Karpas-422 (cell line): ENCODE data around the gene TPRKB. TPM values are rescaled to one million over a fixed set of nuclear protein-coding genes. Genes with fewer than 3 reads are reported as not detected.
"Not testable (repeated sequence)": the region's sequence is repeated elsewhere in the genome, so short reads cannot be mapped to it uniquely, and the experiment has no call there.

ENCODE experiments used
- DNase-seq: peaks from one replicate; pipeline ENCODE4 v3.0.0-alpha.2; 2015
- H2AFZ ChIP-seq: fragments of 200-600 bp; sonication (generic); 2 replicates; pipeline ENCODE4 v1.6.1; 2014; ENCODE audit warnings: antibody characterized with exemption, low read length, mixed read lengths
- H3K27ac ChIP-seq: fragments of 200-600 bp; sonication (generic); 2 replicates; pipeline ENCODE4 v1.5.1; 2014; ENCODE audit warnings: mild to moderate bottlenecking, low read length, moderate library complexity
- H3K27me3 ChIP-seq: fragments of 200-600 bp; sonication (generic); 2 replicates; pipeline ENCODE4 v1.6.1; 2014; ENCODE audit warnings: low read length, mixed read lengths
- H3K36me3 ChIP-seq: fragments of 200-600 bp; sonication (generic); 2 replicates; pipeline ENCODE4 v1.6.1; 2014; ENCODE audit warnings: low read length, mixed read lengths; ENCODE audit not compliant: insufficient read depth
- H3K4me1 ChIP-seq: fragments of 200-600 bp; sonication (generic); 2 replicates; pipeline ENCODE4 v1.6.1; 2014; ENCODE audit warnings: mild to moderate bottlenecking, low read length, mixed read lengths
- H3K4me2 ChIP-seq: fragments of 200-600 bp; sonication (generic); 2 replicates; pipeline ENCODE4 v1.6.1; 2014; ENCODE audit warnings: low read length, low read depth, mild to moderate bottlenecking; ENCODE audit not compliant: poor library complexity, severe bottlenecking
- H3K4me3 ChIP-seq: fragments of 200-600 bp; sonication (generic); 2 replicates; pipeline ENCODE4 v1.5.1; 2014; ENCODE audit warnings: mild to moderate bottlenecking, antibody characterized with exemption, low read length, mixed read lengths
- H3K79me2 ChIP-seq: fragments of 200-600 bp; sonication (generic); 2 replicates; pipeline ENCODE4 v1.6.1; 2014; ENCODE audit warnings: mild to moderate bottlenecking, low read length, mixed read lengths
- H3K9ac ChIP-seq: fragments of 200-600 bp; sonication (generic); 2 replicates; pipeline ENCODE4 v1.6.0; 2014; ENCODE audit warnings: low read length
- H3K9me2 ChIP-seq: fragments of 200-600 bp; sonication (generic), shearing (Covaris generic); replicated peaks from 2 replicates; pipeline ENCODE4 v1.6.0; 2014; ENCODE audit warnings: mild to moderate bottlenecking, low read length, moderate library complexity; ENCODE audit not compliant: insufficient read depth
- H3K9me3 ChIP-seq: fragments of 300-700, 200-600 bp; sonication (generic); 2 replicates; pipeline ENCODE4 v1.6.1; 2014; ENCODE audit warnings: low read length, mixed read lengths
- H4K20me1 ChIP-seq: fragments of 200-600 bp; sonication (generic); 2 replicates; pipeline ENCODE4 v1.6.1; 2014; ENCODE audit warnings: mild to moderate bottlenecking, antibody characterized with exemption, low read length, low read depth; ENCODE audit not compliant: insufficient read depth
- total RNA-seq: library from RNA; depleted of rRNA; stranded (reverse); fragments of >200 nt; shearing (Covaris generic); gene quantifications from 2 replicates; pipeline ENCODE4 v1.2.3, GENCODE V29; 2014; ENCODE audit warnings: low replicate concordance

The TPRKB gene
- total RNA-seq, 1 experiment from 2014 or later, result 78.0 TPM

- Histone ChIP-seq H3K79me2 (no peaks in the 10 kb centered on the region), H3K27me3 (no peaks in the 10 kb centered on the region), H3K4me2 (no peak overlapping the region), H3K9me2 (no peaks in the 10 kb centered on the region), H2AFZ (no peak overlapping the region), H3K27ac (no peak overlapping the region), H3K9ac (no peak overlapping the region), H3K4me3 (no peak overlapping the region), H3K9me3 (no peaks in the 10 kb centered on the region), H3K4me1 (no peaks in the 10 kb centered on the region), H4K20me1 (no peaks in the 10 kb centered on the region), H3K36me3 (peaks cover 49% of the 10 kb centered on the region)
- no peak for DNase-seq
Measured at GRCh38 chr2:73728711-73729110, 8.4 kb downstream of the TPRKB start.

DNA sequence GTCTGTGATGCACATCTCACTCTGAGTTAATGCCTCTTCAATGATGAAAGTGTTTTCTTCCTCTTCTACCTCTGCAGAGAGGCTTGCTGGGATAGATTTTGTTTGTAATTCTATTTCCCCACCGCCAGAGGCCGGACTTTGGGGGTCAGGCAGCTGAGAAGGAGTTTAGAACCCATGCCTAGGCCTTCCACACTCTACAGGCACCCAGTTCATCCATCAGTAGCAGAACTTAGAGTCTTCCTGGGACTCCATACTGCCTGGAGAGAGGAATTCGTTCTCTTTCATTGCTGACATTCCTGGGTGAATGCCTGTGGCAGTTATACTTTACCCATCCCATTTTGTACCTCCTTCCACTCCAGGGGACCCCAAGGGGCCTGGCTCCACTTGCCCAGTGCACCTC, 9.1 kb downstream of the TPRKB start:
- H3K79me2 ChIP-seq, result no peaks in the 10 kb centered on the region
- H3K9me3 ChIP-seq, result no peaks in the 10 kb centered on the region
- H3K9ac ChIP-seq, result no peak overlapping the region
- no peaks in the 10 kb centered on the region for H4K20me1 ChIP-seq
- no peak overlapping the region for H3K4me2 ChIP-seq
- no peaks in the 10 kb centered on the region for H3K27me3 ChIP-seq
- H3K4me1 ChIP-seq, result no peaks in the 10 kb centered on the region
- no peak overlapping the region for H3K4me3 ChIP-seq
- no peak overlapping the region for H3K27ac ChIP-seq
- H2AFZ ChIP-seq, result no peak overlapping the region
- no peak for DNase-seq
- no peaks in the 10 kb centered on the region for H3K9me2 ChIP-seq
- H3K36me3 ChIP-seq, result peaks cover 42% of the 10 kb centered on the region

GRCh38 chr2:73726657-73727056, 10.5 kb downstream of the TPRKB start:
- peaks cover 31% of the 10 kb centered on the region for H3K36me3 ChIP-seq
- not testable (repeated sequence) for H3K4me1 ChIP-seq, H3K27me3 ChIP-seq, H3K4me2 ChIP-seq, H4K20me1 ChIP-seq, DNase-seq, H3K9me3 ChIP-seq, H2AFZ ChIP-seq, H3K9ac ChIP-seq, H3K79me2 ChIP-seq, H3K9me2 ChIP-seq, H3K4me3 ChIP-seq, H3K27ac ChIP-seq

DNA sequence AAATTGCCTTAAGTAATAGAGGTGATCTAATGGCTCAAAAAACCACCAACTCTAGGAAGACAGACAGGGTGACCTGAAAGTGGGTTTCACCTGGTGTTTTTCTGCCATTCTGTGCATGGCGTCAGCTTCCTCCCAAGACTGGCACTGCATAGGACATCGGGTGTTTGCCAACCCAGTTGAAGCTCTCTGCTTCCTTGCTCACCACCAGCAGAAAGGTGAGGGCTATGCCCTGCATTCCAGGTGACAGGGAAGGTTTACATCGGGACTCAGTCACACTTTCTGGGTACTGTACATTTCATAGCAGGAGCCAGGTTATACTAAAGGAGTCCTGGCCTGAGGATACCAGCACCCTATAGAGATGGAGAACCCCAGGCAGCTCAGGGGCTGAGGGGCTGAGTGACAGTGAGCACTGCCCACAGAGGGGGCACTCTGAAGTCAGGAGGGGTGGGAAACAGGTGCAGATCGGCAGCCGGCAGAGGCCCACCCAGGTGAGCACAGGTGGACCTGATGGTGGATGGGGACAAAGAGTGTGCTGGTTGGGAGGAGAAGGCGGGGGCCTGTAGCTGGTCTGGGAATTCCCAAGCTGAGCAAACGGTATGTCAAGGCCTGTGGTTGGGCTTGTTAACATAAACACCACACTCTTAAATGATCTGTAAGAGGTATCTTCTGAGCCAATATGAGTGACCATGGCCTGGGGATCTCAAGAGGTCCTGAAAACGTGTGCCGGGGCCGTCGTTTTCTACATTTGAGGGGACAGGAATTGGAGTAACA, 18.1 kb downstream of the TPRKB start:
- H3K79me2 ChIP-seq, result no peaks in the 10 kb centered on the region
- no peak overlapping the region for H3K4me2 ChIP-seq
- no peaks in the 10 kb centered on the region for H3K36me3 ChIP-seq
- no peak for DNase-seq
- no peak overlapping the region for H3K9ac ChIP-seq
- no peaks in the 10 kb centered on the region for H3K9me2 ChIP-seq
- 0 out of 2 replicates have a peak, but pooled peaks cover 4% of the 10 kb centered on the region for H3K4me1 ChIP-seq
- H4K20me1 ChIP-seq, result no peaks in the 10 kb centered on the region
- no peaks in the 10 kb centered on the region for H3K27me3 ChIP-seq
- H3K27ac ChIP-seq, result no peak overlapping the region
- H2AFZ ChIP-seq, result no peak overlapping the region
- H3K9me3 ChIP-seq, result 0 out of 2 replicates have a peak, but pooled peaks cover 4% of the 10 kb centered on the region
- H3K4me3 ChIP-seq, result no peak overlapping the region

- Histone ChIP-seq H3K9ac (no peak overlapping the region), H3K36me3 (no peaks in the 10 kb centered on the region), H3K79me2 (no peaks in the 10 kb centered on the region), H4K20me1 (no peaks in the 10 kb centered on the region), H3K9me3 (peaks cover 8% of the 10 kb centered on the region; the same call in 1 of the 2 replicates), H3K9me2 (no peaks in the 10 kb centered on the region), H2AFZ (no peak overlapping the region), H3K27ac (no peak overlapping the region), H3K4me3 (no peak overlapping the region), H3K4me2 (no peak overlapping the region), H3K4me1 (0 out of 2 replicates have a peak, but pooled peaks cover 4% of the 10 kb centered on the region), H3K27me3 (no peaks in the 10 kb centered on the region)
- no peak for DNase-seq
Measured at GRCh38 chr2:73718421-73718820, 18.7 kb downstream of the TPRKB start.

- not testable (repeated sequence) for H3K27ac ChIP-seq, H3K4me1 ChIP-seq, H3K79me2 ChIP-seq, H4K20me1 ChIP-seq, H3K4me3 ChIP-seq, H3K9ac ChIP-seq, H3K4me2 ChIP-seq, H3K27me3 ChIP-seq, DNase-seq, H3K9me2 ChIP-seq, H2AFZ ChIP-seq, H3K36me3 ChIP-seq, H3K9me3 ChIP-seq
Measured at GRCh38 chr2:73717695-73718094, 19.4 kb downstream of the TPRKB start.

- no peaks in the 10 kb centered on the region for H4K20me1 ChIP-seq
- H3K36me3 ChIP-seq, result no peaks in the 10 kb centered on the region
- peaks cover 8% of the 10 kb centered on the region; the same call in 1 of the 2 replicates for H3K9me3 ChIP-seq
- H3K79me2 ChIP-seq, result no peaks in the 10 kb centered on the region
- H3K27ac ChIP-seq, result no peak overlapping the region
- H3K27me3 ChIP-seq, result no peaks in the 10 kb centered on the region
- H3K4me3 ChIP-seq, result no peak overlapping the region
- no peak overlapping the region for H3K9ac ChIP-seq
- H2AFZ ChIP-seq, result peak overlapping the region; percentile 17; the same call in 1 of the 2 replicates
- 0 out of 2 replicates have a peak, but pooled peaks cover 4% of the 10 kb centered on the region for H3K4me1 ChIP-seq
- DNase-seq, result no peak
- H3K9me2 ChIP-seq, result no peaks in the 10 kb centered on the region
- H3K4me2 ChIP-seq, result no peak overlapping the region
Measured at GRCh38 chr2:73717251-73717606, 19.9 kb downstream of the TPRKB start.

DNA sequence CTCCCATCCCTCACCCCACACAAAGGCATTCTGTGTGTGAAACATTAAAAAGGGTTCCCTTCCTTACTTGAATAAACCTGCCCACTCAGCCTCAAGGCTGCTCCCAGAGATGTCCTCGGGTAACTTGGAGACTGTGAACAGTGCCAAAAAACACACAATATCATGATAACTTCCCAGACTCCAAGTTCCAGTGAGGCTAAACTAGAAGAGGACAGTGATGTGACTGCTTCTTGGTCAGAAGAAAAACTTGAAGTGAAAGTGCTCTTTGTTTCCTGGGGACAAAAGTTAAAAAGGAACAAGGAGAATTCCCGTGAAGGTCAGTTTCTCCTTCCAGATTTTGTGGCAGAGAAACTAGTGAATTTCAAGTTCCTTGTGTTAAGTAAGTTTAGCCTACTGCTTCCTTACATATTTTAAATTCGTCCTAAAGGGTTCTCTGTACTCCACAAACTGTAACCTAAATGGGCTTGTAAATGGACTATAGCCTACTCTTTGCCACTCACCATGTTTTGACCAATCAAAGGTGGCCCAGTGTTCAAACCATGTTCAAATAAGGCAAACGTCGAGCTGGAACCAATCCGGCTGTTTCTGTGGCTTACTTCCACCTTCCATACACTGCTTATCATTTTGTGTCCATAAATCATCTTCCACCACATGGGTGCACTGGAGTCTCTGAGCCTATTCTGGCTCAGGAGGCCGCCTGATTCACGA, 20.4 kb downstream of the TPRKB start:
- H3K36me3 ChIP-seq, result no peaks in the 10 kb centered on the region
- peaks cover 8% of the 10 kb centered on the region; the same call in 1 of the 2 replicates for H3K9me3 ChIP-seq
- H4K20me1 ChIP-seq, result no peaks in the 10 kb centered on the region
- no peaks in the 10 kb centered on the region for H3K79me2 ChIP-seq
- peak overlapping the region; percentile 54; the same call in 1 of the 2 replicates for H2AFZ ChIP-seq
- H3K4me3 ChIP-seq, result no peak overlapping the region
- no peaks in the 10 kb centered on the region for H3K27me3 ChIP-seq
- DNase-seq, result no peak
- H3K4me2 ChIP-seq, result no peak overlapping the region
- 0 out of 2 replicates have a peak, but pooled peaks cover 4% of the 10 kb centered on the region for H3K4me1 ChIP-seq
- no peaks in the 10 kb centered on the region for H3K9me2 ChIP-seq
- H3K9ac ChIP-seq, result no peak overlapping the region
- H3K27ac ChIP-seq, result no peak overlapping the region
